H1 (cell line): Measurements from ENCODE around the gene OGG1. TPM values are rescaled to one million over a fixed set of nuclear protein-coding genes. Genes with fewer than 3 reads are reported as not detected.
A peak's percentile ranks its signal among the peaks of the same experiment; 100 is the strongest.

Source experiments
- CTCF ChIA-PET: fragments of 300-600 bp; sonication (Branson Sonifier 250); formaldehyde crosslinking; loops from one replicate; lab custom pipeline; 2021; ENCODE audit not compliant: partially characterized antibody; lab: Charles Lee
- POLR2A ChIA-PET: fragments of 300-600 bp; sonication (Branson Sonifier 250); formaldehyde crosslinking; loops from one replicate; lab custom pipeline; 2021; ENCODE audit warnings: inconsistent platforms; ENCODE audit not compliant: partially characterized antibody; lab: Charles Lee
- DNase-seq, 2 experiments: peaks; one replicate each; pipeline versions ENCODE4 v3.0.0 to v3.0.0-alpha.2; 2010 to 2022; ENCODE audit warnings: low spot score in 2 of 2, low read depth in 1 of 2, mixed read lengths in 1 of 2
- FAIRE-seq: peaks from 2 replicates; lab custom pipeline; 2011; peaks lifted over from hg19 to GRCh38; lab: Jason Lieb, UNC
- H2AFZ ChIP-seq: 2 replicates; pipeline ENCODE4 v1.8.1; 2012; ENCODE audit warnings: low read length, inconsistent platforms
- H2AK5ac ChIP-seq: 2 replicates; pipeline ENCODE4 v1.6.1; 2013; ENCODE audit warnings: low read depth, low read length
- H2BK120ac ChIP-seq: replicated peaks from 2 replicates; pipeline ENCODE3; 2013; ENCODE audit warnings: low read depth, low read length, inconsistent platforms
- H2BK12ac ChIP-seq: 2 replicates; pipeline ENCODE4 v1.6.1; 2013; ENCODE audit warnings: low read depth, low read length
- H2BK15ac ChIP-seq: 2 replicates; pipeline ENCODE4 v1.6.1; 2013; ENCODE audit warnings: low read length
- H2BK20ac ChIP-seq: 2 replicates; pipeline ENCODE4 v1.6.1; 2013; ENCODE audit warnings: low read length
- H2BK5ac ChIP-seq: 2 replicates; pipeline ENCODE4 v1.6.1; 2013; ENCODE audit warnings: low read depth, low read length
- H3K14ac ChIP-seq: 2 replicates; pipeline ENCODE4 v1.6.1; 2013; ENCODE audit warnings: inconsistent platforms; ENCODE audit not compliant: insufficient read length
- H3K18ac ChIP-seq: 2 replicates; pipeline ENCODE4 v1.6.1; 2013; ENCODE audit warnings: low read length; ENCODE audit errors: extremely low read depth
- H3K23ac ChIP-seq: 2 replicates; pipeline ENCODE4 v1.6.1; 2013; ENCODE audit warnings: inconsistent platforms; ENCODE audit not compliant: insufficient read length
- H3K23me2 ChIP-seq: 2 replicates; pipeline ENCODE4 v1.6.1; 2013; ENCODE audit warnings: low read depth, low read length
- H3K27ac ChIP-seq: 2 replicates; pipeline ENCODE4 v1.6.1; 2011; ENCODE audit warnings: low read depth, low read length, inconsistent platforms
- H3K27me3 ChIP-seq, 4 experiments: replicated peaks in 1 of 4; 1 replicate in 1 of 4; 2 replicates in 3 of 4; pipeline versions ENCODE4 v1.6.1 to v1.8.1; 2011 to 2013; ENCODE audit warnings: low read length in 3 of 4, mild to moderate bottlenecking in 3 of 4, inconsistent platforms in 2 of 4, mixed read lengths in 2 of 4, moderate library complexity in 1 of 4; ENCODE audit not compliant: control insufficient read depth in 3 of 4, insufficient read depth in 3 of 4; ENCODE audit errors: extremely low read depth in 1 of 4
- H3K36me3 ChIP-seq, 4 experiments: 2 replicates each; pipeline versions ENCODE4 v1.6.1 to v1.8.1; 2011 to 2013; ENCODE audit warnings: mild to moderate bottlenecking in 4 of 4, low read length in 3 of 4, moderate library complexity in 2 of 4, control low read depth in 1 of 4, inconsistent platforms in 1 of 4; ENCODE audit not compliant: insufficient read depth in 4 of 4, control insufficient read depth in 2 of 4
- H3K4ac ChIP-seq: replicated peaks from 2 replicates; pipeline ENCODE3; 2013; ENCODE audit warnings: low read length, low read depth, mixed read lengths, inconsistent platforms; ENCODE audit not compliant: insufficient read length
- H3K4me1 ChIP-seq, 4 experiments: replicated peaks in 1 of 4; 1 replicate in 1 of 4; 2 replicates in 3 of 4; pipeline versions ENCODE4 v1.6.1 to v1.8.1; 2011 to 2013; ENCODE audit warnings: low read length in 3 of 4, inconsistent platforms in 2 of 4, mixed read lengths in 1 of 4; ENCODE audit not compliant: insufficient read depth in 4 of 4, control insufficient read depth in 3 of 4
- H3K4me2 ChIP-seq, 2 experiments: 2 replicates each; pipeline versions ENCODE4 v1.6.1 to v1.8.1; 2011 to 2013; ENCODE audit warnings: low read depth in 2 of 2, low read length in 2 of 2, control low read depth in 1 of 2, inconsistent platforms in 1 of 2, mild to moderate bottlenecking in 1 of 2; ENCODE audit not compliant: insufficient read depth in 1 of 2
- H3K4me3 ChIP-seq, 4 experiments: fragments of 200-600, 300-600 bp in 1 of 4; sonication (generic), shearing (Covaris generic), sonication (Bioruptor Twin) in 1 of 4; 2 replicates each; pipeline versions ENCODE4 v1.5.1 to v1.8.1; 2011 to 2016; ENCODE audit warnings: low read length in 4 of 4, low read depth in 3 of 4, control low read depth in 2 of 4, inconsistent platforms in 2 of 4, mild to moderate bottlenecking in 2 of 4, mixed read lengths in 1 of 4, moderate library complexity in 1 of 4; ENCODE audit not compliant: insufficient read depth in 2 of 4; ENCODE audit errors: extremely low read depth in 1 of 4
- H3K56ac ChIP-seq: replicated peaks from 2 replicates; pipeline ENCODE3; 2013; ENCODE audit warnings: low read depth, mild to moderate bottlenecking, mixed read lengths, low read length, inconsistent platforms; ENCODE audit not compliant: insufficient read length
- H3K79me1 ChIP-seq: 2 replicates; pipeline ENCODE4 v1.6.1; 2013; ENCODE audit warnings: low read depth, low read length, control low read depth
- H3K79me2 ChIP-seq, 2 experiments: 2 replicates each; pipeline versions ENCODE4 v1.6.1 to v1.8.1; 2012 to 2013; ENCODE audit warnings: low read length in 2 of 2, mild to moderate bottlenecking in 2 of 2, inconsistent platforms in 1 of 2; ENCODE audit not compliant: insufficient read depth in 2 of 2, control insufficient read depth in 1 of 2
- H3K9ac ChIP-seq, 4 experiments: replicated peaks in 1 of 4; 1 replicate in 1 of 4; 2 replicates in 3 of 4; pipeline versions ENCODE4 v1.6.1 to v1.8.1; 2011 to 2013; ENCODE audit warnings: low read depth in 3 of 4, low read length in 3 of 4, control low read depth in 2 of 4, mild to moderate bottlenecking in 2 of 4, moderate library complexity in 2 of 4, inconsistent platforms in 1 of 4; ENCODE audit errors: extremely low read depth in 1 of 4
- H3K9me3 ChIP-seq, 2 experiments: 2 replicates each; pipeline versions ENCODE4 v1.6.1 to v1.8.1; 2012 to 2013; ENCODE audit warnings: mild to moderate bottlenecking in 2 of 2, moderate library complexity in 2 of 2, control low read depth in 1 of 2, inconsistent platforms in 1 of 2, low read depth in 1 of 2, low read length in 1 of 2, mixed read lengths in 1 of 2; ENCODE audit not compliant: insufficient read depth in 2 of 2
- H4K20me1 ChIP-seq, 2 experiments: replicated peaks in 1 of 2; 2 replicates each; pipeline versions ENCODE3 to v1.8.1; 2011 to 2013; ENCODE audit warnings: inconsistent platforms in 2 of 2, low read length in 2 of 2, mild to moderate bottlenecking in 1 of 2; ENCODE audit not compliant: insufficient read depth in 2 of 2, control insufficient read depth in 1 of 2
- H4K5ac ChIP-seq: 2 replicates; pipeline ENCODE4 v1.6.1; 2013; ENCODE audit warnings: low read length, low read depth, mixed read lengths, inconsistent platforms; ENCODE audit not compliant: insufficient read length
- H4K8ac ChIP-seq: 2 replicates; pipeline ENCODE4 v1.8.0; 2013; ENCODE audit warnings: mild to moderate bottlenecking, moderate library complexity, low read length, inconsistent platforms; ENCODE audit not compliant: insufficient read depth; ENCODE audit errors: extremely low read depth
- H4K91ac ChIP-seq: replicated peaks from 2 replicates; pipeline ENCODE3; 2013; ENCODE audit warnings: low read length, mixed read lengths, inconsistent platforms; ENCODE audit not compliant: insufficient read length
- BCL11A ChIP-seq, 2 experiments: IDR thresholded peaks; one replicate each; pipeline ENCODE4 v1.6.1; 2011; ENCODE audit warnings: low read depth in 2 of 2, low read length in 2 of 2, mild to moderate bottlenecking in 2 of 2
- CBX5 ChIP-seq: fragments of 300-800, 300-1000 bp; sonication (generic); IDR thresholded peaks from 2 replicates; pipeline ENCODE4 v1.7.1; 2016; ENCODE audit warnings: antibody characterized with exemption, low read length, low read depth
- CHD2 ChIP-seq: IDR thresholded peaks from 2 replicates; pipeline ENCODE4 v1.6.1; 2012; ENCODE audit warnings: low read length, improper control_type of control experiment
- NANOG ChIP-seq: IDR thresholded peaks from 2 replicates; pipeline ENCODE4 v1.6.1; 2011; ENCODE audit warnings: low read length, low read depth, mild to moderate bottlenecking, inconsistent platforms; ENCODE audit not compliant: insufficient read depth, poor library complexity, severe bottlenecking
- TEAD4 ChIP-seq: IDR thresholded peaks from 2 replicates; pipeline ENCODE4 v1.6.1; 2012; ENCODE audit warnings: low read depth, low read length, inconsistent platforms, mixed read lengths
- WGBS, 2 experiments: shearing (Covaris generic) in 1 of 2; methylation state at CpG; one replicate each; pipeline versions ENCODE4 v1.1.6 to v1.1.7; 2013 to 2015; ENCODE audit warnings: low lambda C conversion rate in 2 of 2, mixed read lengths in 2 of 2, inconsistent platforms in 1 of 2, low coverage in 1 of 2, missing lambda C conversion rate in 1 of 2; ENCODE audit not compliant: insufficient replicate concordance in 2 of 2, insufficient coverage in 1 of 2, insufficient read length in 1 of 2; ENCODE audit errors: extremely low coverage in 1 of 2, missing lambda C conversion rate in 1 of 2; 5-methylcytosine and 5-hydroxymethylcytosine counted together
- polyA plus RNA-seq, 7 experiments: library from polyadenylated mRNA; depleted of rRNA in 3 of 7; stranded (reverse) in 5 of 7; unstranded in 2 of 7; fragments of >200 nt in 5 of 7; fragments of 200-250 nt in 2 of 7; gene quantifications; 1 replicate in 5 of 7; 2 replicates in 1 of 7; 4 replicates in 1 of 7; pipeline versions ENCODE4 v1.2.1 to v1.2.3, GENCODE V29; 2011 to 2013; ENCODE audit warnings: missing spikeins in 2 of 7, mixed read lengths in 2 of 7
- total RNA-seq: library from RNA; stranded (reverse); fragmentation: NEBNext Ultra II Directional; extraction: Animal tissue kit (Norgen Biotek cat#: 25700); gene quantifications from 2 replicates; pipeline ENCODE4 v1.2.1, GENCODE V29; 2021
- TF ChIP-seq, protein P1 (sequence below), 3 experiments: IDR thresholded peaks; 1 replicate in 2 of 3; 2 replicates in 1 of 3; pipeline versions ENCODE4 v1.5.1 to v1.6.1; 2011; ENCODE audit warnings: low read length in 3 of 3, mild to moderate bottlenecking in 3 of 3, inconsistent platforms in 2 of 3, low read depth in 1 of 3, moderate library complexity in 1 of 3; ENCODE audit not compliant: insufficient read depth in 1 of 3; ENCODE audit errors: control extremely low read depth in 1 of 3
- TF ChIP-seq, protein P2 (sequence below): IDR thresholded peaks from 2 replicates; pipeline ENCODE4 v1.6.1; 2011; ENCODE audit warnings: low read length, improper control_type of control experiment

The OGG1 gene
- total and polyA plus RNA-seq, 2 of the 8 experiments (the other 6 are each of a cell fraction or from before 2014, with no cell fraction given), result 29.6 to 46.8 TPM

DNA sequence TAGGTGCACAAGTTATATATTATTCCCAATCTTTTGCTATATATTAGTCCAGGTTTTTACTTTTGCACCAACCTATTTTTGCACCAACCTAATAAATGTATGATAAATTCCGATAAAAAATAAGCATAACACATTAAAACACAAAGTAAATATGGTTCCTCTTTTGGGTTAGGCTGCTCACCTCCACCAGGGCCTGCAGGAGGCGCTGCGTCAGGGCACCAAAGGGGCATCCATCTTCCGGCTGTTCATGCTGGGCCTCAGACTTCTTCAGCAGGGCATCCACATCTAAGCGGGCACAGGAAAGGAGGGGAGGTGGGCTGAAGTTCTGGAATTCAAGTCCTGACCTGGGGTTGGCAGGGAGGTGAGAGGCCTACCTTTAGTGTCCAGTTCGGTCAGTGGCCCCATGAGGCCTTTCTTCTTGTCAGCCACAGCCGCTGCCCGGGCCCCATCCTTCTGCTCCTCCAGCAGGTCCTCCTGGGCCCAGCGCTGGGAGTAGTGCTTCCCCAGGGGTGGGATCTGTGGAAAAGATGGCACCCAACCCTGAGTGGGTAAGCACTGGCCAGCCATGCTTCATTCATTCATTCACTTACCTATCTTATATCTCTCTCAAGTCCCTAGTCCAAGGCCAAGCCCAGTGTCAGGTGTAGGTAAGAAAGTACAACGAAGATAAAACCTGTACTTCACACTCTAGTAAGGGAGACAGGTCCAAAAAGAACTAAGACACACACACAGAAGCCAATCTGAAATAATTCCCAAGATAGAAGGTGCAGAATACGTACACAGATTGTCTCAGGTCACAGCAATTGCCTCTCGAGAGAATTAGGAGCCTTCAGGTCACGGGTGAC, 37.3 kb downstream of the OGG1 start:
- FAIRE-seq, result no peak
- no peaks in the 10 kb centered on the region for H3K27me3 ChIP-seq
- no peak overlapping the region for H3K56ac ChIP-seq
- H3K4ac ChIP-seq, result no peak overlapping the region
- H4K20me1 ChIP-seq, result peaks cover 0 to 1% of the 10 kb centered on the region in 2 experiments
- no peak overlapping the region for H2BK120ac ChIP-seq
- WGBS, 2 experiments, result 85% methylated on average over 13 of the region's 13 CpGs; no CpG with 5 or more reads in 1 of the 2 experiments
- ChIA-PET POLR2A (interaction anchor here (1.3 to 2.3 kb wide), 2 partner anchors 11 to 28 kb away, joined by 3 to 10 read pairs; no protein-coding TSS in a partner anchor), CTCF (interaction anchor here (0.9 to 1.8 kb wide), 6 partner anchors 11 to 40 kb away, joined by 3 to 9 read pairs (median 3); no protein-coding TSS in a partner anchor)
- no peak overlapping the region for H3K4me3 ChIP-seq
- H2BK15ac ChIP-seq, result no peak overlapping the region
- H3K79me1 ChIP-seq, result peaks cover 5% of the 10 kb centered on the region
- H3K27ac ChIP-seq, result no peak overlapping the region
- no peak overlapping the region for H3K18ac ChIP-seq
- DNase-seq, result peak in 1 of 2 experiments; percentile 55
- H2BK20ac ChIP-seq, result no peak overlapping the region
- H3K23ac ChIP-seq, result no peak overlapping the region
- no peak overlapping the region for H2BK5ac ChIP-seq
- 0 out of 2 replicates have a peak, but pooled peaks cover 3% of the 10 kb centered on the region for H3K23me2 ChIP-seq
- H4K5ac ChIP-seq, result no peak overlapping the region
- no peak overlapping the region for H2AK5ac ChIP-seq
- H4K8ac ChIP-seq, result no peak overlapping the region
- peaks cover 0 to 5% of the 10 kb centered on the region in 2 experiments; a peak in 2 of 4 replicates for H3K79me2 ChIP-seq
- no peaks in the 10 kb centered on the region for H3K9me3 ChIP-seq
- no peak overlapping the region for H4K91ac ChIP-seq
- peaks cover 0 to 6% (median 0%) of the 10 kb centered on the region in 4 experiments; a peak in 2 of 7 replicates for H3K4me1 ChIP-seq
- H2BK12ac ChIP-seq, result no peak overlapping the region
- no peak overlapping the region for H2AFZ ChIP-seq
- H3K36me3 ChIP-seq, result peaks cover 6 to 60% (median 31%) of the 10 kb centered on the region in 4 experiments
- no peak overlapping the region for H3K4me2 ChIP-seq
- no peak overlapping the region for H3K9ac ChIP-seq
- H3K14ac ChIP-seq, result no peak overlapping the region
- TF ChIP-seq, protein P1, sequence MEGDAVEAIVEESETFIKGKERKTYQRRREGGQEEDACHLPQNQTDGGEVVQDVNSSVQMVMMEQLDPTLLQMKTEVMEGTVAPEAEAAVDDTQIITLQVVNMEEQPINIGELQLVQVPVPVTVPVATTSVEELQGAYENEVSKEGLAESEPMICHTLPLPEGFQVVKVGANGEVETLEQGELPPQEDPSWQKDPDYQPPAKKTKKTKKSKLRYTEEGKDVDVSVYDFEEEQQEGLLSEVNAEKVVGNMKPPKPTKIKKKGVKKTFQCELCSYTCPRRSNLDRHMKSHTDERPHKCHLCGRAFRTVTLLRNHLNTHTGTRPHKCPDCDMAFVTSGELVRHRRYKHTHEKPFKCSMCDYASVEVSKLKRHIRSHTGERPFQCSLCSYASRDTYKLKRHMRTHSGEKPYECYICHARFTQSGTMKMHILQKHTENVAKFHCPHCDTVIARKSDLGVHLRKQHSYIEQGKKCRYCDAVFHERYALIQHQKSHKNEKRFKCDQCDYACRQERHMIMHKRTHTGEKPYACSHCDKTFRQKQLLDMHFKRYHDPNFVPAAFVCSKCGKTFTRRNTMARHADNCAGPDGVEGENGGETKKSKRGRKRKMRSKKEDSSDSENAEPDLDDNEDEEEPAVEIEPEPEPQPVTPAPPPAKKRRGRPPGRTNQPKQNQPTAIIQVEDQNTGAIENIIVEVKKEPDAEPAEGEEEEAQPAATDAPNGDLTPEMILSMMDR (IDR thresholded peaks at IDR 0.05; ENCODE audit: control extremely low read depth in 1 of 3, insufficient read depth in 1 of 3, low read depth in 1 of 3, low read length in 3 of 3), result peak; percentile 60 to 82 (median 71)
- TF ChIP-seq CBX5 (no peak), TEAD4 (no peak), CHD2 (no peak), NANOG (no peak), BCL11A (IDR thresholded peaks at IDR 0.05; ENCODE audit: low read depth in 2 of 2, low read length in 2 of 2) (no peak)
- TF ChIP-seq, protein P2, sequence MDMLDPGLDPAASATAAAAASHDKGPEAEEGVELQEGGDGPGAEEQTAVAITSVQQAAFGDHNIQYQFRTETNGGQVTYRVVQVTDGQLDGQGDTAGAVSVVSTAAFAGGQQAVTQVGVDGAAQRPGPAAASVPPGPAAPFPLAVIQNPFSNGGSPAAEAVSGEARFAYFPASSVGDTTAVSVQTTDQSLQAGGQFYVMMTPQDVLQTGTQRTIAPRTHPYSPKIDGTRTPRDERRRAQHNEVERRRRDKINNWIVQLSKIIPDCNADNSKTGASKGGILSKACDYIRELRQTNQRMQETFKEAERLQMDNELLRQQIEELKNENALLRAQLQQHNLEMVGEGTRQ, result no peak
